HFF-Myc (cell line): ENCODE data around the gene CDC6.

Experiments
- DNase-seq: peaks from one replicate; pipeline ENCODE4 v3.0.0-alpha.2; 2011; ENCODE audit warnings: low read depth; ENCODE audit errors: extremely low read depth
- H3K4me3 ChIP-seq: replicated peaks from 2 replicates; pipeline ENCODE4 v1.5.1; 2011; ENCODE audit warnings: low read depth, mild to moderate bottlenecking, control low read depth, low read length
- CTCF ChIP-seq: IDR thresholded peaks from 2 replicates; pipeline ENCODE4 v1.5.1; 2012; ENCODE audit warnings: mild to moderate bottlenecking, low read depth, low read length, control low read depth; ENCODE audit errors: missing control alignments

Gene CDC6

GRCh38 chr17:40248507-40248906, 39.2 kb upstream of the CDC6 start:
- no peak for TF ChIP-seq CTCF
- no peak for DNase-seq
- H3K4me3 ChIP-seq: no peak overlapping the region

- peak; percentile 80 for DNase-seq
- no peak for TF ChIP-seq CTCF
- H3K4me3 ChIP-seq: no peak overlapping the region
Observed at GRCh38 chr17:40251576-40251975, 36.1 kb upstream of the CDC6 start.

GRCh38 chr17:40253565-40253964, 34.1 kb upstream of the CDC6 start:
- DNase-seq: no peak
- no peak for TF ChIP-seq CTCF
- H3K4me3 ChIP-seq: no peak overlapping the region

- DNase-seq: no peak
- no peak overlapping the region for H3K4me3 ChIP-seq
- TF ChIP-seq CTCF: no peak
Observed at GRCh38 chr17:40259505-40259904, 28.2 kb upstream of the CDC6 start.

GRCh38 chr17:40260528-40260927, 27.2 kb upstream of the CDC6 start:
- no peak overlapping the region for H3K4me3 ChIP-seq
- no peak for TF ChIP-seq CTCF
- no peak for DNase-seq

- DNase-seq: no peak
- TF ChIP-seq CTCF: no peak
- no peak overlapping the region for H3K4me3 ChIP-seq
Observed at GRCh38 chr17:40264458-40265185, 23.1 kb upstream of the CDC6 start.

- DNase-seq: no peak
- H3K4me3 ChIP-seq: no peak overlapping the region
- TF ChIP-seq CTCF: no peak
Observed at GRCh38 chr17:40265337-40265736, 22.3 kb upstream of the CDC6 start.
